Testis (tissue), 2 donors: ENCODE measurements around the gene KLHL9.

Experiments used
- CTCF ChIP-seq, 3 experiments: fragments of 450-650 bp in 2 of 3; fragments of 200-600 bp in 1 of 3; sonication (generic) in 1 of 3; IDR thresholded peaks; one replicate each; pipeline ENCODE4 v1.5.1; 2016 to 2019; ENCODE audit warnings: antibody characterized with exemption in 3 of 3, mild to moderate bottlenecking in 2 of 3, moderate library complexity in 1 of 3
- POLR2A ChIP-seq: fragments of 450-650 bp; IDR thresholded peaks from one replicate; pipeline ENCODE4 v1.6.1; 2017; ENCODE audit warnings: antibody characterized with exemption, mild to moderate bottlenecking, moderate library complexity

- TF ChIP-seq CTCF (IDR thresholded peaks at IDR 0.05) (no peak), POLR2A (no peak)
These were observed 18.3 kb downstream of the KLHL9 start for GRCh38 chr9:21316860-21317259.
